GM12873 (cell line): Measurements from ENCODE around the gene KXD1.

Experiments
- TF ChIP-seq, protein P1 (sequence below): IDR thresholded peaks from 2 replicates; pipeline ENCODE4 v1.5.1; 2012; ENCODE audit warnings: low read depth, mild to moderate bottlenecking, moderate library complexity, low read length, control low read depth; ENCODE audit not compliant: insufficient read depth; ENCODE audit errors: missing control alignments

KXD1 gene

DNA sequence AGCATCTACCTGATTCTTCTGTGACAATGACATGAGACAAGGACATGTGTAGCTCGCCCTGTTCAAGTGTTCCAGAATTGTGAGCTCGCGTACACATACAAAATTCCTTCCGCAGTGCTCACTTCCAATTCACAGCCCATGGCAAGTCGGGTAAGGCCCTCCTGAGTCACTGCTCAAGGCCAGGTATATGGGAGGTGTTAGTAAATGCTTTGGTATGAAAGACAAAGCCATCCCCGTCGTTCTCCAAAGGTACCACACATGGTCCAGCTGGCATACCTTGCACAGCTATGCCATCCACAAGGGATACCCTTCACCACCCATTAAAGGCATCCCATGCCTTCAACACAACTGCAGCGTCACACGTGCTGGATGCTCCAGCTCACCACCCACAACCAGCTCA is 31.4 kb upstream of the KXD1 start:
- TF ChIP-seq, protein P1, sequence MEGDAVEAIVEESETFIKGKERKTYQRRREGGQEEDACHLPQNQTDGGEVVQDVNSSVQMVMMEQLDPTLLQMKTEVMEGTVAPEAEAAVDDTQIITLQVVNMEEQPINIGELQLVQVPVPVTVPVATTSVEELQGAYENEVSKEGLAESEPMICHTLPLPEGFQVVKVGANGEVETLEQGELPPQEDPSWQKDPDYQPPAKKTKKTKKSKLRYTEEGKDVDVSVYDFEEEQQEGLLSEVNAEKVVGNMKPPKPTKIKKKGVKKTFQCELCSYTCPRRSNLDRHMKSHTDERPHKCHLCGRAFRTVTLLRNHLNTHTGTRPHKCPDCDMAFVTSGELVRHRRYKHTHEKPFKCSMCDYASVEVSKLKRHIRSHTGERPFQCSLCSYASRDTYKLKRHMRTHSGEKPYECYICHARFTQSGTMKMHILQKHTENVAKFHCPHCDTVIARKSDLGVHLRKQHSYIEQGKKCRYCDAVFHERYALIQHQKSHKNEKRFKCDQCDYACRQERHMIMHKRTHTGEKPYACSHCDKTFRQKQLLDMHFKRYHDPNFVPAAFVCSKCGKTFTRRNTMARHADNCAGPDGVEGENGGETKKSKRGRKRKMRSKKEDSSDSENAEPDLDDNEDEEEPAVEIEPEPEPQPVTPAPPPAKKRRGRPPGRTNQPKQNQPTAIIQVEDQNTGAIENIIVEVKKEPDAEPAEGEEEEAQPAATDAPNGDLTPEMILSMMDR = no peak

DNA sequence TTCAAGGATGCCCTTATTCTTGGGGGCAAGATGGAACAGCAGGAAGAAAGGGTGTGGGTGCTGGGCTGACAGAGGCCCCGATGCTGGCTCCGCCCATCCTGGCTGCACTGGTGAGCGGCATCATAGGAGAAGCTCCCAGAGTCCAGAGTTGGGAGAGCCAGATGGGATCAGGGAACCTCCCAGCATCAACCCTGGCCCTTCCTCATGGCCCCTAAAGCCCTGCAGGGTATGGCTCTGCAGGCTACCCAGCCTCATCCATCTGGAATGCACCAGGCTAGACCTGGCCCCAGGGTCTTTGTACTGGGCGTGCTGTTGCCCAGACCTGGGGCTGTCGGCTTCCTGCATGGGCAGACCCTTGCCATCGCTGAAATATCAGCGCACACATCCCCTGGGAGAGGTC is 27.9 kb upstream of the KXD1 start:
- TF ChIP-seq, protein P1 = no peak

DNA sequence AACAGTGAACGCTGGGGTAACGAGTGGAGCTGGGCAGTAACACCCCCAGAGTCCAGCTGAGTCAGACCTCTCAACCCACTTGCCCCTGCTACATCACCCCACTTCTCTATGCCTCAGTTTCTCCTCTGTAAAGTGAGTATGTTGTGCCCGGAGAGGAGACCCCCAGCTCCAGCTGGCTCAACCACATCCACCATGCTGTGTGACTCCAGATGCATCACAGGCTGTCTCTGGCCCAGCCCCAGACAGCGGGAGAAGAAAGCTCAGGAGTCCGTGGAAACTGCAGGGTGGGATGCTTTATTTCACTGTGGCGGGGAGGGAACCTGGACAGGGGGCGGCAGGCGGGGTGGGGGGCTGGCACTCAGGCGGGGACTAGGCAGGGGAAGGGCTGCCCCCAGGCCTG is 26.2 kb upstream of the KXD1 start:
- TF ChIP-seq, protein P1 = no peak

DNA sequence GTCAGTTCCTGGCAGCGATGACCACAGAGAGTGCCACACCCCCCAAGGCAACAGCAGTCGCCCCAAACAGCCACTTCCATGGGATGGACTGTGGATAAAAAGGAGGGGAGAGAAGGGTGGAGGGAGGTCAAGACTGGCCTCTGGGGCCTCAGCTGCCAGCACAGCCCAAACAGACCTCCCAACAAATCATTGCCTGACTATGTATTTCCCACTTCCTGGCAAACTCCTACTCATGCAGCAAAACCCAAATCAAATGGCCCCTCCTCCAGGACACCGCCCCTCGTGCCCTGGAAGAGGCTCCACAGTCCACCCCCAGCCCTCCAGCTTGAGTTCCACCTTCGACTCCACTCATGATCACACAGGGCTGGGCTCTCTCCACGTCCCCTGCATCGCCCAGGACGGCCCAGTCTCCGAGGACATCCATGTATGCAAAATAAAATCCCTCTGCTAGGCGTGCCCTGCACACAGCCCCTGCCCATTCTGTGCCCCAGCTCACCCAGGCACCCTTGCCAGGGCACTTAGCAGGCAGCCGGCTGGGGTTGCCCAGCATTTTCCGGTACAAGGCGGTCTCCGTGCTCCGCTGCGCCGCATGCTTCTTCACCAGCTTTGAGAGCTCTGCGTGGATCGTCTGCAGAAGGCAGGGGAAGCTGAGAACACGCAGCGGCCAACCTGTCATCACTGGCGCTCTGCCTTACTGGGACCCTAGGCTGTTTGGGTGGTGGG is 25.3 kb upstream of the KXD1 start:
- TF ChIP-seq, protein P1 = no peak

DNA sequence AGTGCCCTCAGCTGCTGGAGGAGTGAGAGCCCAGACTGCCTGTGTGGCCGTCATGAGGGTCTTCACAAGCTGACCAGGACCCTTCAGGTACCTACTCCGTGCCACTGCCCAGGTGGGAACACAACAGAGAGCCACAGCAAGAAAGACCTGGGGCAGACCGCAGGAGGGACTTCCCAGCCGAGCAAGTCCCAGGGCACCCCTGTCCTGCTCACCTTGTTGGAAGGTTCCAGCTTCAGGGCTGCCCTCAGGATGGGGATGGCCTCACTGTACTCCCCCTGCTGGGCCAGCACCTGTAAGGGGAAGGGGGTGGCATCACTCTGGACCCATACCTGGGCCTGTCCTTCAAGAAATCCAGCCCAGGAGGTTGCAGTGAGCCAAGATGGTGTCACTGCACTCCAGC is 24.6 kb upstream of the KXD1 start:
- TF ChIP-seq, protein P1 = no peak

DNA sequence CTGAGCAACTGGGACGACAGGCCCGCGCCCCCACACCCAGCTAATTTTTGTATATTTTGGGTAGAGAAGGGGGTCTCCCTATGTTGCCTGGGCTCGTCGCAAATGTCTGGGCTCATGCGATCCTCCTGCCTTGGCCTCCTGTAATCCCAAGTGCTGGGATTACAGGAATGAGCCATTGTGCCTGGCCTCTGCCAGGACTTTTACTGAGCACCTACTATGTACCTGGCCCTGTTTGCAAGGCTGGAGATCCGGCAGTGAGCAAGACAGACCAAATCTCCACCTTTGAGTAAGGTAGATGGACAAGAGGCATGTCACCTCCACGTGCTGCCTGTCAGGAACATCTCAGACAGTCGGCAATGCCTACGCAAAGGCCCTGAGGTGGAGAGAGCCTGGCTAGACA is 21.2 kb upstream of the KXD1 start:
- TF ChIP-seq, protein P1 = no peak

DNA sequence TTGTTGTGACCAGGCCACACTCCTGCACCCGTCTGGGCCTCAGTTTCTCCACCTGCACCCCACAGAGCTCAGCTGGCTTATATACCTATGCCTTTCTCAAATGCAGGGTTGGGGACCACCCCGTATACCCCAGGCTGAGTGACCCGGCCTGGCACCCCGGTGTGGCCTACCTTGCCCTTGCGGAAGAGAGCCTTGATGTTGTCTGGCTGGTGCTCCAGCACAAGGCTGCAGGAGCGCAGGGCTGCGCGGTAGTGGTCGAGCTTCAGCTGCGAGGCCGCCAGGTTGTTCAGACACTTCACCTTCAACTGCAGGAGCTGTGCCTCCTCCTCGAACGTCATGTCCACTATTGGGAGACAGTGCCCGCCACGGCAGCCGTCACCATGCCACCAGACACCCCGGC is 20.2 kb upstream of the KXD1 start:
- TF ChIP-seq, protein P1 = no peak
